HPDE6-E6E7 (cell line): ENCODE results near the gene GCK.
A peak's percentile ranks its signal among the peaks of the same experiment; 100 is the strongest.
"Not testable (repeated sequence)": the region's sequence is repeated elsewhere in the genome, so short reads cannot be mapped to it uniquely, and the experiment has no call there.

Experiments
- DNase-seq: peaks from one replicate; pipeline ENCODE4 v3.0.0; 2011; ENCODE audit warnings: missing footprints; ENCODE audit errors: extremely low spot score

GCK gene

DNA sequence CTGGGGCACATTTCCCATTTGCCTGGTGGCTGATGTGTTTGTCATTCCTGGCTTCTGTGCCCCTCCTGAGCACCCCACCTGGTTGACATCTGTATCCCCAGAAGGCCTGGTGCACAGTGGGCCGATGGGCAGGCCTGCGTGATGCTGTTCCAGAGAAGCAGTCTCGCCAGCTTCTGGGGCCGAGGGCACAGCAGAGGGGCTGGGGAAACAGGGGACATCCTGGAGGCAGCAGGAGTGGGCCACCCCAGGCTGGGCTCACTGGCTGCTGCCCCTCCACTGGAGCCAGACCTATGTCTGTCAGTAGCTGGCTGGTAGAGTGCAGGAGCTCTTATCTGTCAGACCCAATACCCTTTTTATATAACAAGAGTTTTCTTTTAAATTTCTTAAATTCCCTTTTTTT lies 47.2 kb downstream of the GCK start:
- DNase-seq = no peak

DNA sequence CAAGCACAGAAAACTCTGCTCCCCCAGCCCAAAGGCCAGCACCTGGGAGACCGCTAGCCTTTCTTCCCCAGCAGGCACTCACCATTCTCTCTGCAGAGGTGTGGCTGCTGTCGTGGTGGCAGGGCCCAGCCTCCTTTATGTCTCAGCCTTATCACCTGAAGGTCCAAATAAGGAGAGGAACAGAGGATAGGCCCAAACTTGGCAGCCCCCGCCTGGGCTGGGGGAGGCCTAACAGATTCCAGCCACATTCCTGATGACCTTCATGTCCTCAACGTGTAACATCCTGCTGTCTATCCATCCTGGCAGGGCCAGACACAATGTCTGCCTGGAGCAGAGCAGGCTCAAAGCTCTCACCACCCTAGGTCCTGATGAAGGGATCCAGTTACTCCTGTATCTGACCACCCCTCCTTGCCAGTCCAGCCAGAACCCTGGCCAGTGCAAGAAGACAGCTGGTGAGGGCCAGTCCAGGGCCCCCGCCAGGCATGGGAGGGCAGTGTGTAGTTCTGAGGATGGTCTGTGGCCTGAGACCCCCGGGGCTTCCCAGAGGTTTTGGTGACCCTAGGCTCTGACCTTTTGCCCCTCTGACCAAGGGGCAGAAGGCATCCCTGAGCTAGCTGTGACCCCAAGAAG lies 47.9 kb downstream of the GCK start, which contains the start of gene MYL7:
Gene MYL7 (minus strand): TSS at position 112 of the 630 bp plus-strand sequence. CDS start 27 bp downstream, at position 85.
- no peak for DNase-seq

DNA sequence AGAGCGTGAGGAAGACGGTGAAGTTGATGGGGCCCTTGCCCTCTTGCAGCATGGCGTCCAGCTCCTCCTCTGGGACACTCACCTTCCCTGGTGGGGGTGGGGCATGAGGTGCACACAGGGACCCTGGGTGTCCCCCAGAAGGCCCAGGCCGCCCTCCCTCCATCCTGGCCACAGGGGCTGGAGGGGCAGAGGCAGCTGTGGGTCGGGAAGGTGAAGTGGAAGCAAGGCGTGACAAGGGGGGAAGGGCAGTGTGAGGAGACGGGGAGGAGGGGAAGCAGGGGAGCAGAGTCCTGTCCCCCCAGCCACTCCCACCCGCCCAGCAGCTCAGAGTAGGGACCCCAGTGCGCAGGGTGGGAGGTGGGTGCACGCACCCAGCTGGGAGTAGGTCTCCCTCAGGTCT lies 48.9 kb downstream of the GCK start:
- no peak for DNase-seq

DNA sequence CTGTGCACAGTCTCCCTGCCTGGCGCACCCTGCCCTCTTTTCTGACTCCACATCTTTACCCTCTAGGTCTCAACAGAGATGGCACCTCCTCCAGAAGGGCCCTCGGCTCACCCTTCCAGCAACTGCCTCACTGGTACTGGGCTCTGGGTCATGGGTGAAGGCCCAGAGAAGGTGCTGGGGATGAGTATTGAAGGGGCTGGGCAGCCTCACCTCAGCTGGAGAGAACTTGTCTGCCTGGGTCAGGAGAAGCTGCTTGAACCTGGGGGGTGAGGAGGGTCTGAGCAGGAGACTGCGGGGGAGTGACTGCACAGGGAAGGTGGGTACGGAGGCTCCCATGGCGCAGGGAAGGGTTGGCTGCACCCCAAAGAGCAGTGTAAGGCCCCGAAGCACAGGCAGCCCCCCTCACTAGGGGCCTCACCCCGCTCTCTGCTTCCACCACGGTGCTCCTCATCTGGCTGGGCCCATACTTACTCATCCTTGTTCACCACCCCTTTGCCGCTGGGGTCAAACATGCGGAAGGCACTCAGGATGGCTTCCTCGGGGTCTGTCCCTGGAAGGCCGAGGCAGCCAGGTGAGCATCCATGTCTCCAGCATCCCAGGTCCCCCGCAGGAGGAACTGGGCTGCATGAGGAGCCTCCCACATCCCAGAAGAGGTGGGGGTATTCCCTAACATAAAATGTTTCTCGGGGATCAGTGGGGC lies 49.8 kb downstream of the GCK start:
- no peak for DNase-seq

DNA sequence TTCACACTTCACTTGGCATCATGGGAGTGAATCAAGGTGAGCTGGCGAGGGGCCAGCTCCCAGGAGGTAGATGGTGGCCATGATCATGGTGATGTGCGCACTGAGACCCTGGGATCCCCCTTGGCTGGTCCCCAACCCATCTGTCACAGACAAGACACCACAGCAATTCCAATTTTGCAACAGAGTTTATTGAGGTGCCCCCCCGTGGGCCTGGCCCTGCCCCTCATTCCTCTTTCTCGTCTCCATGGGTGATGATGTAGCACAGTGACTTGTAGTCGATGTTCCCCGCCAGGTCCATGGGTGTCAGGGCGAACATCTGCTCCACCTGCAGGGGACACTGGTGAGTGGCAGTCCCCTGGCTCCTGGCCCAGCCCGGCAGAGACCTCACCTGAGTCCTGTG lies 50.5 kb downstream of the GCK start:
- DNase-seq = no peak

DNA sequence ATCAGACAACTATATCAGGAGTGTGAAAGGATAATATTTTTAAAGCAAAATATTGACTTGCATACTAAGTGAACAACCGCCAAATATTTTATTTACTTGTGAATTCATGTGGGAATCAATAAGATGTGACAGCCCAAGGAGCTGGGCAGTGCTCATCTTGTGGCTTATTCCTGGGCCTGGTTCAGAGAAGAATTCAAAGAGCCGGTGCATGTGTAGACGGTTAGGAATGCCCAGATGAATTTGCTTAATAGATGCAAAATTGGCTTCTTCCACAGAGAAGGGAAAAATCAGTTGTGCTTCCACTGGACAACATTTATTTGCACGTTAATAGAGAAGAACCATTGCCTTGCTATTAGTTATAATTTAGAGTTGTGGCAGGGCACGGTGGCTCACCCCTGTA lies 52.5 kb downstream of the GCK start:
- no peak for DNase-seq

DNA sequence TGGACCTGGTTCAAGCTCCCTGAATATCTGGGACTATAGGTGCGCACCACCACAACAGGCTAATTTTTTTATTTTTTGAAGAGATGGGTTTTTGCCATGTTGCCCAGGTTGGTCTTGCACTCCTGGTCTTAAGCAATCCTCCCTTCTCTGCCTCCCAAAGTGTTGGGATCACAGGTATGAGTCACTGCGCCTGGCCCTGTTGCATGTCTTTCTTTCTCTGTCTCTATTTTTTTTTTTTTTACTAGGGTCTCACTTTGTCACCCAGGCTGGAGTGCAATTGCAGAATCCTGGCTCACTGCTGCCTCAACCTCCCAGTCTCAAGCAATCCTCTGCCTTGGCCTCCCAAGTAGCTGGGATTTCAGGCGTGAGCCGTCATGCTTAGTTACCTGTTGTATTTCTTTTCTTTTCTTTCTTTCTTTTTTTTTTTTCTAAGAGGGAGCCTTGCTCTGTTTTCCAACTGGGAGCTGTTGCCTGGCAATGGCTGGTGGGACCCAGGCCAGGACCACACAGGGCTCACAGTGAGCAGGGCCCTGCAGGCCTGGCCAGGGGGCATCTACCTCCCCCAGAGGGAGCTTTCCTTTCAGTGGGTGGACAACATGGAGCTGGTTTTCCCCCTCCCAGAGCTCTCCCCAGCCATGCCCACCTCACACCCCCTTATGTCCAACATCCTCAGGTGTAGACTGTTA lies 54.2 kb downstream of the GCK start:
- DNase-seq = no peak

DNA sequence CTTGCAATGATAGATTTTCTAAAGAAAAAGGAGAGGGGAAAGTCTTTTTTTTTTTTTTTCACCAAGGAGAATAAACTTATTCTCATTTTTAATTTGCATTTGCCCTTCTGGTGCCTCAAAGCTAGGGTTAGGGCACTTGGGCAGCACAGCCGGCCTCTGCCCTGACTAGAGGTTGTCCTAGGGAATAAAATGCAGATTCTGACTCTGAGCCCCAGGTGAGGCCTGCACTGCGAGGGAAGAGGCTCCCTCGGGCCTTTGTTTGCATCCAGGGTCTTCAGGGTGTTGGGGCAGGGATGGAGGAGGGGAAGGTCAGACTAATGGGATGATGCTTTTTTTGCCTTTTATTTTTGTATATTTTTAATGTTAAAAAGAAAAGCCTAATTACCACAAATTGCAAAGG lies 55.9 kb downstream of the GCK start:
- DNase-seq = no peak

DNA sequence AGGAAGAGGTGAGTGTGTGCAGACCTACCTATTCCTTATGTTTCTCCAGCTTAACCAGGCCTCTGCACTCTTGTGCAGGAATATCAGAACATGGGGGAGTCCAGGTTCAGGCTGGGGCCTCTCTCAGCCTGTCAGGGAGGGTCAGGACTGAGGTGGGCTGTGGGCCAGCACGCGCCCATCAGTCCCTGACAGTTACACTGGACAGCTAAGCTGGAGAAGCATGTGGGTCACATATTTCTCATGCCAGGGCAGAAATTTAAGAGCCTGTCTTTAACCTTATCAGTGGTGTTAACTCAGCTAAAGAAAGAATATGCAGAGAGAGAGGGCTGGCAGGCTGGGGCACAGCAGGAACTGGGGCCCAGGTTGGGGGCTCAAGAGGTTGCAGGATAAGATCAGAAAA lies 57.2 kb downstream of the GCK start:
- no peak for DNase-seq

DNA sequence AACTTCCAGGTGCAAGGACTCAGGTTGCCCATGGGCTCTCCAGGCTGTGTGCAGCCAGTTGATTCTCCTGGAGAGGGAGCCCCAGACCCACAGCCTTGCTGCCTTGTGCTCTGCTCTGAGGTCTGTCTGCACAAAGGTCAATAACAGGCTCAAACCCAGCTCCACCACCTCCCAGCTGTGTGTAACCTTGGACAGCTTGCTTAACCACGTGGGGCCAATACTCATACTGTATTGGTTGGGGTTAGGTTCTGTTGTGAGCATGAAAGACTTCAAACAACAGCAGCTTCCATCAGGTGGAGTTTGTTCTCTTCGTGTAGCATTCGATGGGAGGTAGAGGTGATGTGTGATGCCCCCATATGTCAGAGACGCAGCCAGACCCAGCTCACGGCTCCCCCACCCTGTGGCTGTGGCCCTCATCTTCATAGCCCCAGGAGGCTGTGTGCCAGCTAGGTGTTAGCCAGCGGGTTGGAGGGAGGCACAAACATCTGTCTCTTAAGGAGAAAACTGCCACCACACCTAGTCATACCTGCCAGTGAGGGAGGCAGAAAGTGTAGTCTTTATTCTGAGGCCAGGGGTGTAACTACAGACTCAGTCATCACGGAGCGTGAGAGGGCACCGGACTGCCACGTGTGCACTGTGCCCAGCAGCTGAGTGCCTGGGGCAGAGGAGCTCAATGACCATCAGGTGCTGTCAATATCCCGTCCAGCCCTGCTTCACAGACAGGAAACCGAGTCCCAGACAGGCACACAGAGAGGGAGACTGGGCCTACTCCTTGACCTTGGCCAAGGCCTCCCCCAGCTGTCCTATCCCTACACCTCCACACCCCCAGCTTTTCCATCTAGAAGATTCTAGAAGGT lies 57.8 kb downstream of the GCK start:
- DNase-seq = no peak

DNA sequence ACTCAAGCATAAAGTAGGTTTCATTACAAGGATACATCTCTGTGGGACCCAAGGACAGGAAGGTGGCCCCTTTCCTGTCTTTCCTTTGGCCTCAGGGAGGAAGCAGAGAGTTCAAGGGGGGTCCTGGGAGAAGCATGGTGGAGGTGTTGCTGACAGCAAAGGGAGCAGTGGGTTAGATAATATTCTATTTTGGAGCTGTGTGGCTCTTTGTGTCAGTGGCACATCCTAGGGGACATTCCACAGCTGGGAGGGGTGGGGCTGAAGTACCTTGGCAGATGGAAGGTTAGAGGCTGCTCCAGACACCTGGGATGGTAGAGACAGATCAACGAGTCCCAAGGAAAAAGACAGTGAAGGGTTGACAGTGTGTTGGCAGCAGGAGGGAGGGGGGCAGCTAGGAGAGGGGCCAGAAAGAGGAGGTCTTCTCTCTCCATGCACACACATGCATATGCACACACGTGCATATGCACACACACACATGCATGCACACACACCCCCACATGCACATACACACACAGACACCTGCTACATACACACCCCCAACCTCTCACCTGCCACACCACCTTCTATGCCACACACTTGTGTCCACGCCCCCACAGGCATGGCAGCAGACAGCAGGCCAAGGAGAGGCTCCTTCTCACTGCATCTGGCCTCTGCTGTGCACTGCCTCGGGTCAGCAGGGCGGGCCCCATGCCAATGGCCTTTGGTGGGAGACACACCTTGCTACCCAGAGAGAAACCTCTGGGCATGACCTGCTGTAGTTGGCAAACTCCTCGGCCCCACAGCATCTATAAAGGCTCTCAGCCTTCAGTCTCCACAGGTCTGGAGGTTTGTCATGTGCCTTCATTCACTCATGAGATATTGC lies 60.3 kb downstream of the GCK start:
- no peak for DNase-seq

DNA sequence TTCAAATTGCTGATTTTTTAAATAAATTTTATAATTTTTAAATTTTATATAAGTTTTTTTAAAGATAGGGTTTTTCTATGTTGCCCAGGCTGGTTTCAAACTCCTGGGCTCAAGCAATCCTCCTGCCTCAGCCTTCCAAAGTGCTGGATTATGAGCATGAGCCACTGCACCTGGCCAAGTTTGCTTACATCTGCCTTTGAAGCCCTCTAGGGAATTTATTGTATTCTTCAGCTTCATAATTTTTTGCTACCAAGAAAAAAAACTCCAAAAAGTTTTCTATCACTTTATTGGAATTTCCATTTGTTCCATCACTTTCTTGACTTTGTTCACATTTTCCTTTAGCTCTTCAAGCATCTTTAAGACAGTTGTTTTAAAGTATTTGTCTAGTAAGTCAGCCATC lies 62.1 kb downstream of the GCK start:
- DNase-seq = no peak

DNA sequence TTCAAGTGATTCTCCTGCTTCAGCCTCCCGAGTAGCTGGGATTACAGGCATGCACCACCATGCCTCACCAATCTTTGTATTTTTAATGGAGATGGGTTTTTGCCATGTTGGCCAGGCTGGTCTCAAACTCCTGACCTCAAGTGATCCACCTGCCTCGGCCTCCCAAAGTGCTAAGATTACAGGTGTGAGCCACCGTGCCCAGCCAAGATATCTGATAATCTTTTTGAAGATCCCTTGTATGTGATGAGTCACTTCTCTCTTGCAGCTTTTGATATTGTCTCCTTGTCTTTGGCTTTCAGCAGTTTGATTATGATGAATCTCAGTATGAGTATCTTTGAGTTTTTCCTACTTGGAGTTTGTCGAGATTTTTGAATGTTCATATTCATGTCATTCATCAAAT lies 62.7 kb downstream of the GCK start:
- DNase-seq = not testable (repeated sequence)

DNA sequence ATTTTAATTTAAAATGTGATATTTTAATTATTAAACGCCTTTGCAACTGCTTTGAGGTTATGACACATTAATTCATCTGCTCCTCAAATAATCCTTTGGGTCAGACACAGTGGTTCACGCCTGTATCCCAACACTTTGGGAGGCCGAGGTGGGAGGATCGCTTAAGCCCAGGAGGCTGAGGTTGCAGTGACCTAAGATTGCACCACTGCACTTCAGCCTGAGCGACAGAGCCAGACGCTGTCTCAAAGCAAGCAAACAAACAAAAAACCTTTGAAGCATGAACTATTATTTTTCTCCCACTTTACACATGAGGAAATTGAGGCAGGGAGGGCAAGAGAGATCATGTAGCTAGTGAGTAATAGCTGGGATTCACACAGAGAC lies 64.4 kb downstream of the GCK start:
- DNase-seq = no peak

DNA sequence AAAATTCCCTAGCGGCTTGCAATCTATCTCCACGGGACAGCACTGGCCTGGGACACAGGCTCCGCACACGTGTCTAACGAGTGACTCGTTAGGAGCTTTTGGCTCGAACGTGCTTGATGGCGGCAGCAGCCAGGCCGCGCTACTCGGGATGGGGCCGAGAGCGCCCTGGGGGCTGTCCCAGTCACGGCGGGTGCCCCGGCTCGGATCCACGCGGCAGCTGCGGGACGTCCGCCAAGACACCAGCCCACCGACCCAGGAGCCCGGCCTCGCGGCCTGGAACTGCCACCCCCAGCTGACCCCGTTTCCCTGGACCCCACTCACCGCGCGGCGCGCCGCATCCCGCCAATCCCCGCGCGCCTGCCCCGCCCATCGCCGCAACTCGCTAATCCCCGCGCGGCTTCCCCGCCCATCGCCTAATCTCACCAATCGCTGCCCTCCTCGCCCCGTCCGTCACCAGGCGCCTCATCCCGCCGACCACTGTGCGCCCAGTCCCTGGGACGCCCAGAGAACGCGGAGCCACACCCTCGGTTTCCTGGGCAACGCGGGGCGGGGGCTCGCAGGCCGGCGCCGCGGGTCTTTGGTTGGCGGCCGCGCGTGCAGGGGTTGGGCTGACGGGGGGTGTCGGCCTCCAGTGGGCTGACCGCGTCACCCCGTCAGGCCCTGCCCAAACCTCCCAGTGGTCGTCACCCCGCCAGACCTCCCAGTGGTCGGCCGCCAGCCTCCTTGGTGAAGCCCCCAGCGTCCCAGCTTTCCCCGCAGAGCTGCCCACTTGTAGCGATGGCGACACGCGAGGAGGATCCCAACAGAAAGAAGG lies 65.8 kb downstream of the GCK start, which contains the start of gene POLD2:
Gene POLD2 (minus strand): TSS at position 359 of the 814 bp plus-strand sequence. CDS start 1,495 bp downstream, outside the sequence.
- peak; percentile 100 for DNase-seq

DNA sequence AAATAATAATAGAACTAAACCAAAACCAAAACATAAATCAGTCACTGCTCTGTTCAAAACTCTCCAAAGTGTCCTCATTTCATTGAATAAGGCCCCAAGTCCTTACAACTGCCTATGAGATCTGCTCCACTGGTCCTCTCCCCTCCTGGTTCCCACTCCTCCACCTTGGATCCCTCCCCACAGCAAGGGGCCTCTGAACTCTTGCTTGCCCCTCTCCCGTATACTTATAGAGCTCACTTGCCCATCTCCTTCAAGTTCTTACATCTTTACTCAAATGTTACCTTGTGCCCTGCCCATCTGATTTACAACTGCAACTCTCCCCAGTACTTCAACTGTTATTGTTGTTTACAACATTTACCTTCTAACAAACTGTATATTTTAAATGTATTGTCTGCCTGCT lies 66.7 kb downstream of the GCK start:
- no peak for DNase-seq

DNA sequence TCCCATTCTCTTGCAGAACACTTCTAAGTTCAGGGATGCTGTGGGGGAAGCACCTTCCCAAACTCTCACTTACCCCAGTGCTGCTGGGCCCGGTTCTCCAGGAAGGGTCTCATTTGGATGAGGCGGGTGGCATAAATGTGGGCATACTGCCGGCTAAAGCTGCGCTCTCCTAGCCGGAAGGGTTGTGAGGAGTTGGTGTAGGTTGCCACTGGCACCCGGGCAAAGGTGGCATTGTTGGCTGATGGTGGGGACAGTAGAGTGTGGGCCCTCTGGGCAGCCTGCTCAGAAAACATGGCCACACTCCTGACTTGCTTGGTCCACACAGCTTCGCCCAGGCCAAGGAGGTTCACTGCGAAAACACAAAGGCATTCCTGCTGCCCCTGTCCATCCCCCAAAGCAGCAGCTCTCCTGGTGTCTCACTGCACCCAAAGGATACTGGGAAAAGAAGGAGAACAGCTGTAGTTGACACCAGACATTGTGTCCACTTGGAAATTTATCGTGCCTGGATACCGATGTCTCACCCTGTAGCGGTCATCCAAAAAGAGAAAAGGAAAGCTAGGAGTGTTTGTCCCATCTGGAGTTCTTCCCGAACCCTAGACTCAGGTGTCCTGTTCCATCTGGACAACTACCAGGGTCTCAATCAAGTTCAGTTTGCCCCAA lies 67.3 kb downstream of the GCK start:
- no peak for DNase-seq

DNA sequence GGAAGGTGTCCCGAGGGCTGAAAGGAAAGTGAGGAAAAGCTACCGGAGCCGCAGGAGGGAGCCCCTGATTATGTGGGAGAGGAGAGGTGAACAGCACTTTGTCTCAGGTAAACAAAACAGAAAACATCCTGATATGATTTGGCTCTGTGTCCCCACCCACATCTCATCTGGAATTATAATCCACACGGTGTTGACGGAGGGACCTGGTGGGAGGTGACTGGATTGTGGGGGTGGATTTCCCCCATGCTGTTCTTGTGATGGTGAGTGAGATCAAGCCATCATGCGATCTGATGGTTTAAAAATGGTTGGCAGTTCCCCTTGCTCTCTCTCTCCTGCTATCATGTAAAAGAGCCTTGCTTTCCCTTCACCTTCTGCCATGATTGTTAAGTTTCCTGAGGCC lies 68.8 kb downstream of the GCK start:
- no peak for DNase-seq

DNA sequence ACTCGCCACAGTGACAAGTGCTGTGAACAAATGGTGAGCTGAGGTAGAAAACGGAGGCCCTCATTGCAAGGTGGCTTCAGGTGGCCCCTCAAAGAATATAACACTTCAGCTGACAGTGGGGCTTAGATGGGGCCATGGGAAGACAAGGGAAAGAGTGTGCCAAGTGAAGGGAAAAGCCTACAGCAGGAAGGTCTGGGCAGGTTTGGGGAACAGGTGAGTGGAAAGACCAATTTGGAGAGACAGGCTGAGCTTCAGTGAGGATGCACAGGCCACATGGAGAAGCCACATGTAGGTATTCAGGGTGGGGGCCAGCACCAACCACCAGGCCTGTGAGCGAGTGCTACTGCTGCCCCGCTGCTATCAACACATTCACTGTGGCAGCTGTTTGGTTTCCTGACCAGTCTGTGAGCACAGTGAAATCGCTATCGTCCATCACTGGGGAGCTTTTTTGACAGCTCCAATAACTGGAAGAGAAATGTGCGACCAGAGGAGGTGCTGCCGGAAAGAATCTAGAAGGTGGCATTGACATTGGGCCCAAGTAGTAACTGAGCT lies 69.3 kb downstream of the GCK start:
- no peak for DNase-seq
